NCI-H748 (cell line): ENCODE data around the gene SPRR5.

ENCODE experiments used
- DNase-seq: peaks from one replicate; lab custom pipeline; 2025; ENCODE audit not compliant: unreplicated experiment; lab: John Stamatoyannopoulos, UW

SPRR5 gene

DNA sequence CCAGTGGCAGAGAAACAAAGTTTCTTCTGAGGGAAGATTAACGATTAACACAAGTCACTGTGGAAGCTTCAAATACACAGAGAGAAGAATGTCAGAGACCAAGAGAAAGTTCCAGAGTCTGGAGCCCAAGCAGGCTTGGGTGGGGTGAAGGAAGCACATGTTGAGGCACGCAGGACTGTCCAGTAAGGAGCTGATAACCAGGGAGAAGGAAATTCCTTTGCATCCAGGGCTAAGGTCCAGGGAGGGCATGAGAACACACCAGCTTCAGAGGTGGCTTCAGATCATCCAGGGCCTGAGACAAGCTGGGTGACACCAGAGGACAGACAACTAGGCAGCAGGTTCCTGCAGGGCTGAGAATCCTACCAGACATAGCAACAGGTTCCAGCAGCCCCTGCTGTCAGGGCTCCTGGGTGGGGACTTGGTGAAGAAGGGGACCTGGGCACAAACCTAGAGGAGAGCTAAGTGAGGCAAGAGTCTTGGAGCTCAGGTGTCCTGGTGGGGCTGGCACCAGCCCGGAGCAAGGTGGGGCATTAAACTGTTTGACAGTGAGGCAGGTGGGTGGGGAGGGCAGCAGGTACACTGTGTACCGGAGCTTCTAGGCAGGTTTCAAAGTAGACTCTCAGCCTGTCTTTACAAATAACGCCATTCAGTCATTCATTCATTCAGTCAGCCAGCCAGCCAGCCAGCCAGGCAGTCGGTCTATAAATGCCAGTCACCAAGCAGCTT is 34.3 kb downstream of the SPRR5 start:
- no peak for DNase-seq

DNA sequence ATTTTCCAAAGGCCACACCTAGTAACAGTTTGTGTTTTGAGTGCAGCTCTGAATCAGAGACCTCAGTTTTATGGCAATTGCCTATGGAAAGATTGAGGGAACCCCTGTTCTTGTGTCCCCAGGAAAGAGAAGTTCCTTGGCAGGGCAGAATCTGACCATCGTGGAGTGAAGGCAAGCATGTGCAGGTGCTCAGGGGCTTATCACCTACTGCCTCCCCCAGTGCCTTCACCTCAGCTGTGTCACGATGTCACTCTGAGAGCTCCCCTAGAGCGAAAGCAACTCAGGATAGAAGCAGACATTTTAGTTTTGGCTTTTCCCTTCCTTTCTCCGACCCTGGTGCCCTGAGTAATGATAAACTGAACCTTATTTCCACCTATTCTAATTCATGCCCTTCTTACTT is 35.1 kb downstream of the SPRR5 start:
- DNase-seq = no peak

DNA sequence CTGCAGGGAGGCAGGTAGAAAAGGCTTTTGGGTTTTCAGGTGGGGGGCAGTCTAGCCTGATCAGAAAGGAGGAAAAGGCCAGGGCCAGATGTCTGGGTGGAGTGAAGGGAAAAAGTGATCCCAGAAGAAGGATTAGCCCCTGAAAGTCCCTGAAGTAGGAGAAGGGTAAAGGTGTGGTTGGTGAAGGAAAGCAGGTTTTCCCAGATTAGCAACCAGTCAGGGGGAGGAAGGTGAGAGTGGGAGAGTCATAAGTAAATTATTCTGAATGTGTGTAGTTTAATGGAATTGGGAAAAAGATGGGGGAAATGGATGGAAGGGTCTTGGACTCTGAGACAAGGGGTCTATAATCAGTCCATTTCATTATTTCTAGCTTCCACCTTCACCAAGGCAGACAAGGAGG is 36.2 kb downstream of the SPRR5 start:
- DNase-seq = no peak

DNA sequence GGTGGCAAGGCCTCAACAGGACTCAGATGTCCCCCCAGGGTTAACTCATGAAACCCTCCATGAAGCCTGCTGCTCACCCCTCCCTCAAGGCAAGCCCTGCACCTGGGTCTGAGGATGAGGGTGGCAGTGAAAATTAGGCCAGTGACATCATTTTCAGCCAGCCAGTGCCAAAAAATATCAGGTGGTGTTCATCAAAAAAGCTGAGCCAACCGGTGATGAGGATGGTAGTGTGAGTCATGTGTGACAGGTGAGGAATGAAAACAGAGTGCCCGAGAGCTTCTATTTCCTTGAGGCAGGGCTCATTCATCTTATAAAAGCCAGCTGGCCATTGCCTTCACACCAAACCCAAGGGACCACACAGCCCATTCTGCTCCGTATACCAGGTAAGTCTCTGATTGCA is 36.7 kb downstream of the SPRR5 start, which contains the start of gene SPRR1A:
Gene SPRR1A (plus strand): TSS at position 339 of the 400 bp plus-strand sequence. CDS start 1,150 bp downstream, outside the sequence.
- DNase-seq = no peak

DNA sequence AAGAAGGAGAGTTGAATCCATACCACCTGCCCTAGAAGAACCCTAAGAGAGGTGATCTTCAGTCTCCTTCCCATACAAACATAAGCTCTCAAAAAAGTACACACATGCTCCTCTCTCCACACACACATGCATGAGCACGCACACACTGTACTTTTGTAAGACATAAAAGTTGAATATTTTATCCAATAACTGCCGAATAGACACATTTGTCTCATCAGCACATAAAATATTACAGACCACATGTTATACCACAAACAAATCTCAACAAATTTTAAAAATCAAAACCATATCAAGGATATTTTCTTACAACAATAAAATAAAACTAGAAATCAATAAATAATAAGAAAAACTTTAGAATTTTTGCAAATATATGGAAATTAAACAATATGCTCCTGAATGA is 39.6 kb downstream of the SPRR5 start:
- no peak for DNase-seq

DNA sequence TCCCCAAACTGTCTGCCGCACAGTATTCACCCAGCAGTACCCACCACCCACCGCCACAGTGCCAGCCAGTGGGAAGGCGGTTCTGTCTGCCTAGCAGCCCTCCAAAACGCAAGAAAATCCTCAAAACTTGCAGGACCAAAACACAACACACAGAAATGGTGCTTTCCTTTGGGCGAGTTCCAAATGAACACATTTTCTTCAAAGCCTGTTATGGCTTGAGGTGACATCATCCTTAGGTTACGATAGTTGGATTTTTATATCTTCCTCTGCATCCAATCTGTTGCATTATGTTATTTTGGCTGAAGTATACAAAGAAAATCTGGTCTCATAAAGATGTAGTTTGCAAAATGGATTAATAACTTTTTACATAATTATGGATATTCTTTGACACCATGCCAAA is 46.2 kb downstream of the SPRR5 start:
- no peak for DNase-seq

DNA sequence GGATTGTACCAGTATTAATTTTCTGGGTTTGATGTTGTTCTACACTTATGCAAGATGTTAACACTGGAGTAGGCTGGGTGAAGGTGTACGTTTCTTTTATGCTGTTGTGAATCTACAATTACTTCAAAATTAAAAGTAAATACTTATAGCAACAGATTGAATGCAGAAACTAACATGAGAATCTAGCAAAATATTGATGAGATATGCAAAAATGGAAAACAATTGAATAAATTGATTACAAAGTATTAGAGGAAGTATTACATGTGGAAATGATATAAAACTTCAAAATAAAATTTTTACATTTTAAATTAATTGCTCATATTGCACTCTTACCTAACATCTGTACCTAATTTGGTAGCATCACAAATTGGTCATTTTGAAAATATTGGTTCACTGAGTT is 48.8 kb downstream of the SPRR5 start:
- DNase-seq = no peak

DNA sequence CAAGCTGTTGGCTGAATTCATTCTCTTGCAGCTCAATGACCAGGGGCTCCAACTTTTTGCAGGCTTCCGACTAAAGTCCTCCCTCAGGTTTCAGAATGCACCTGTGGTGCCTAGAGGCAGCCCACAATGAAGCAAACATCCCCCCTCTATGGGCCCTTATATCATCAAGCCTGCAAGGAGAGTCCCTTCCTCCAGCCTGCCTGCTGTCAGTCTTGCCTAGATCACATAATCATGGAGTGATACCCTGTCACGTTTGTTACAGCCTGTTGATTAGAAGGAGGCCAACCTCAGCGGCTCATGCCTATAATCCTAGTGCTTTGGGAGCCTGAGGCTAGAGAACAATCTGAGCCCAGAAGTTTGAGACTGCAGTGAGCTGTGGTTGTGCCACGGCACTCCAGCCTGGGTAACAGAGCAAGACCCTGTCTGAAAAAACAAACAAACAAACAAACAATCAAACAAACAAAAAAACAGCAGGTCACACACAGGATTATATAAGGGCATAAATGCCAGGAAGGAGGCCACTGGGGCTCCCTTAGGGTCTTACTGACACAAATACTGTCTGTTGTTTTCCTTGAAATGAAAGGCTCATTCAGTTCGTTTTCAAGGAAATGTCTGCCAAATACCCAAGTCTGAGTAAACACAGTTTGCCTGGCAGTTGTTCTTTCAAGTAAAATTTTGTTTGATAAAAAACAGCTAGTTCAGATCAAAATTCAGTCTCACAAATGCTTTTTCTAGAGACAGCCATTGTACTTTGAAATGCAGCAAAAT is 49.8 kb downstream of the SPRR5 start:
- DNase-seq = no peak

DNA sequence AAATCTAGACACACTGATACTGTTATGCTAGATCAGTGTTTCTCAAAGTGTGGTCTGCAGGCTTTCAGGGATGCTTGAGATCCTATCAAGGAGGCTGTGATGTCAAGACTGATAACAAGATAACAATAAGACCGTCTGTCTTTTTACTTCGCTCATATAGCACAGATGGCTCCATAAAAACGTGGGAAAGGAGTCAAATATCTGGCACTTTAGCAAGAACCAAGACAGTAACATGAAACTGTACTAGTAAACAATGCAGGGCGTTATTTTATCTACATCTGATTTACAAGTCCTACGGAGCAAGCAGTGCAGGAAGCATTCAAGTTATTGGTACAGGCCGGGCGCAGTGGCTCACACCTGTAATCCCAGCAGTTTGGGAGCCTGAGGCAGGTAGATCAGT is 50.9 kb downstream of the SPRR5 start:
- DNase-seq = no peak

DNA sequence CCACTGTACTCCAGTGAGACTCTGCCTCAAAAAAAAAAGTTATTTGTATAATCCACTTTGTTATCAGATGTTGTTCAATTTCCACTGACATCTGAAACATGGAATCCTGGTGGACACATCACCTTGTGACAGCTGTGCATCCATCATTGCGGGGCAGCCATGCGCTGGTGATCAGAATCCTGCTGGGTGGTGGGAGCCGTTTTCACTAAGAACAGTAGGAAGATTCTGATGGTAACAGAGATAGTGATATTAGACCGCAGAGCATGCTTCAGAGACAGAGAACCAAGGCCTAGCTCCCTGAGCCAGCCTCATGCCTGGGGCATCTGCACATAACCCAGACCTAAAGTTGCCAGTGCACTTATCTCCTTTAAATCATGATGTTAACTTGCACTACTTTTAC is 51.5 kb downstream of the SPRR5 start:
- no peak for DNase-seq
